HG02840 (cell line): ENCODE data around the gene LEKR1.
"Not testable (repeated sequence)": the region's sequence is repeated elsewhere in the genome, so short reads cannot be mapped to it uniquely, and the experiment has no call there.

Source experiments
- ATAC-seq: cut with Tn5 transposase; IDR thresholded peaks from one replicate; pipeline ENCODE4 v1.9.1; 2021; ENCODE audit warnings: mild to moderate bottlenecking, moderate library complexity, moderate number of reproducible peaks; ENCODE audit not compliant: unreplicated experiment, low FRiP score

The LEKR1 gene

GRCh38 chr3:156897851-156898250 is 71.7 kb downstream of the LEKR1 start:
- ATAC-seq, result not testable (repeated sequence)

DNA sequence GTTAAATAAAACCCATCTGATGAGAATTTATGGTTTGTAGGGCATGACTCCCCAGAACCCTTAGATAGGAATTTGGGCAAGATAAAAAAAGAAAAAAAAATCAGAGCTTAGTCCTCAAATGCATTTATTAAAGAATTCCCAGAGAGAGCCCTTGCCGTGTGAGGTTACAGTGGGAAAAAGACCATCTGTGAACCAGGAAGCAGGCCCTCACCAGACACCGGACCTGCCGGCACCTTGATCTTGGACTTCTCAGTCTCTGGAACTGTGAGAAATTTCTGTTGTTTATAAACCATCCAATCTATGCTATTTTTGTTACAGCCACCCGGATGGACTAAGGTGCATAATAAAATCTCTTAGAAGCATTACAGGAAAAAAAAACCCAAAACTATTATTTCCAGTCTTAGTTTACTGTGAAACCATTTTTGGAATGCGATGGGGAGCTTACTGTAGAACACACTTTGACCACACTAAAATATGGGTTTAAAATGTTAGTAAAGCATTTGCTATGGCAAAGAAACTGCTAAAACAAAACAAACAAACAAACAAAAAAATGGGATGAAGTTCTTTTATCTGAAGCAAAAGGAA is 72.2 kb downstream of the LEKR1 start:
- no peak for ATAC-seq

DNA sequence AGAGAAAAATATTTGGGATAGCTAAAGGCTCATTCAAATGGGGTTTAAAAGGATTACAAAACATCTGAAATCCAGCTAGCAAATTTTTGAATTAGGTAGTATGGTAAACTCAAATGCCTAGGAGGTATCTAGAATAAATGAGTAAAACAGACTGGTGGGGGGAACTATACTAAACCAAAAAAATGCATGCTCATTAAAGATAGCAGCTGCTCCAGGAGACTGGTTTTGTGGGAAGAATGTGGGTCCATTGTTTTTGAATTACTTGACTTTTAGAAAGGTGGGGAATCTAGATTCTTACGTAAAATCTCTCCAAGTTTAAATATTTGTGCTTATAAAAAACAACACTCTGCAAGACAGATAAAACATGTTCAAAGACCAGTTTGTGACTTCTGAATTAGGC is 73.8 kb downstream of the LEKR1 start:
- no peak for ATAC-seq

DNA sequence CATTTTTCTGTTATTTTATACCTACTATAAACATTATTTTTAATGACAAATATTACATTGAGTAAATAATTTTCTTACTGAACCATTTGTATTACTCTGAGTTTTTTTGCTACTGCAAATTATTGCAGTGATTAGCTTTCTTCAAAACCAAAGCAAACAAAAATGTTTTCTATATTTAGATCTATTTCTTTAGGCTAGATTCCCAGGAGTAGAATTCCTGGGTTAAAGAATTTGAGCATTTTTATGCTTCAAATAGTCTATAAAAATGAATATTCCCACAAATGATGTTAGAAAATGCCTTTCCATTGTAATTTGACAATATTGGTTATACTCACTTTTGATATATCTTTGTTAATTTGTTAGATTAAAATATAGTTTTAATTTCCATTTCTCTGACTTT is 76.8 kb downstream of the LEKR1 start:
- no peak for ATAC-seq

- ATAC-seq, result no peak
These were observed 80.1 kb downstream of the LEKR1 start for GRCh38 chr3:156906275-156906674.

GRCh38 chr3:156908398-156908797 is 82.2 kb downstream of the LEKR1 start:
- ATAC-seq, result no peak

- no peak for ATAC-seq
These were observed 83.9 kb downstream of the LEKR1 start for GRCh38 chr3:156910022-156910421.

DNA sequence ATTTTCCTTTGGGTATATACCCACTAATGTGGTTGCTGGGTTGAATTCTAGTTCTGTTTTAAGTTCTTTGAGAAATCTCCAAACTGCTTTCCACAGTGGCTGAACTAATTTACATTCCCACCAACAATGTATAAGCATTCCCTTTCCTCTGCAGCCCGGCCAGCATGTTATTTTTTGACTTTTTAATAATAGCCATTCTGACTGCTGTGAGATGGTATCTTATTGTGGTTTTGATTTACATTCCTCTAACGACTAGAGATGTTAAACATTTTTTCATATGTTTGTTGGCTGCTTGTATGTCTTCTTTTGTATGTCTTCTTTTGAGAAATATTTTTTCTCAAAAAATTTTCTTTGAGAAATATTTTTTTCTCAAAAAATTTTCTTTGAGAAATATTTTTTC is 84.7 kb downstream of the LEKR1 start:
- ATAC-seq, result not testable (repeated sequence)

- ATAC-seq, result not testable (repeated sequence)
These were observed 88.1 kb downstream of the LEKR1 start for GRCh38 chr3:156914300-156914699.

- ATAC-seq, result no peak
These were observed 89.2 kb downstream of the LEKR1 start for GRCh38 chr3:156915372-156915771.

GRCh38 chr3:156918746-156919145 is 92.6 kb downstream of the LEKR1 start:
- ATAC-seq, result no peak

- ATAC-seq, result no peak
These were observed 93.7 kb downstream of the LEKR1 start for GRCh38 chr3:156919818-156920217.

DNA sequence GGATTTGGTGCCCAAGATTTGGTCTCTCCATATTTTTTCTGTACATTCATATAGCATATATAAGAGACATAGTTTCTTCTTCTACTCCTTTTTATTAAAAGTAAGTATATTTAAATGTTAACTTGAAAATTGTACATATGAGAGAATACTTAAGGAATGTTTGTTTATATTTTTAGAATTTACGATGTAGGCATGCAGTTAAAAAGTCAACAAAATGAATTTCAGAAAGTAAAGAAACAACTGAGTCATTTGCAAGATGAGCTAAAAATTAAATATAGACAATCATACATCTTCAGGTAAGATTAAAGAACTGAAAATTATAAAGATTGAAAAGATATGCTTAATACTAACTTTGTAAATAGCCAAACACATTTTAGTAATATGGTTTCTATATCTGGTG is 94.2 kb downstream of the LEKR1 start:
- ATAC-seq, result no peak

DNA sequence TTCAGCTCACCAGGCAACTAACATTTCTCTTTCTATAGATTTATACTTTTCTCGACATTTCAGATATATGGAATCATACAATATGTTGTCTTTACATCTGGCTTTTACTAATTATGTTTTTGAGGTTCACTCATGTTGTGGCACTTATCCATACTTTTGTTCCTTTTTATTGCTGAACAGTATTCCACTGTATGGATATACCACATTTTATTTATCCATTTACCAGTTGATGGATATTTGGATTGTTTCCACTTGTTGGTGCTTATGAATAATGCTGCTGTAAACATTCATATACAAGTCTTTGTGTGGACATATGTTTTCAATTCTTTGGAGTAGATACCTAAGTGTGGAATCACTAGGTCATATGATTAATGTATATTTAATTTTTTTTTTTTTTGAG is 97.2 kb downstream of the LEKR1 start:
- ATAC-seq, result no peak

DNA sequence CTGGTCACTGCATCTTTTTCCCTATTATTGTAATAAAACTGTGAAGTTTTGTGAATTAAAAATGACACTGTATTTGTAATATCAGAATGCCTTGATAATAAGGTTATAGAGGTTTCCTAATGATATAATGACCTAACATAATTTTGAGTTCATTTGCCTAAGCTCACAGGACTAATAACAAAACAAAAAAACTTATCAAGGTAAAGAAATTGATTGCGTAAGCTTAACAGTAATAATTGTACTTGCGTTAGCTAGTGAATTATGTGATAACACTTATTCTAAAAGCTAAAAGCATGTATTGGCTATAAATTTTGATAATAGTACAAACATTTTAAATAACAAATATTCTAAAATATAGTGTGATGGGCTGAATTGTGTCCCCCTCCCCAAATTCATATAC is 112.6 kb downstream of the LEKR1 start:
- ATAC-seq, result no peak

GRCh38 chr3:156939315-156939714 is 113.2 kb downstream of the LEKR1 start:
- no peak for ATAC-seq

DNA sequence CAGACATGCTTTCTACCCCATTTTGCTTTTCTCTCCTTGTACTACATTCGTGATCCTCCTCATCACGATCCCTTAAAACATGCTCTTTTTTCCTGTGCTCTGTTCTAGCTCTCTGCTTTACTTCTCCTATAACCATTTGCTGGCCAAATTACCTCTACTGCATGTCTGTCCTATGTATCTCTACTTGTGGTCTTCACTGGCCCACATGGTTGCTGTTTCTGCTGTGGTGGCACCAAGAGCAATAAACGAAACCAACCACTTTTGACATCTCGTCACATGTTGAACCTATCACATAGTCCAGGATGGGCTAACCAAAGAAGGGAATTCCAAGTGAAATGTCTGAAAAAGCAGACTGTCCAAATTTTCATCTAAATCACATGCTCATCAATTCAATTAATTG is 115.2 kb downstream of the LEKR1 start:
- no peak for ATAC-seq

GRCh38 chr3:156948402-156949210 is 122.5 kb downstream of the LEKR1 start:
- ATAC-seq, result no peak

DNA sequence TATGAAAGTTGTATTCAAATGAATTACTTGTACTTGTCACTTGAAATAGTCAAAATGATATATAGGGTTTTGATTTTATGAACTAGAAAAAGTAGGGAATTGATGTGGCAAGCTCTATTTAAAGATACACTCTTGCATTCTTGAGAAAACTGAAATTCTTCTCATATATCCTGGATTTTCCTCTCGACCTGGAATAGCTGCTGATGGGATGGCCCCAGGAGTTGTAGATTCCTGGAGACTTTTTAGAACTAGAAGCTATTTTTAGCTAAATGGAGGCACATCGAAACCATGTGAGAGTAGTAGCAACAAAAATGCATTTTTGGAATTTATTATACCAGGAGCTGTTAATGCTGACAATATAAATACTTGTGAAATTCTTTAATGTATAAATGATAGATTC is 125.9 kb downstream of the LEKR1 start:
- no peak for ATAC-seq

DNA sequence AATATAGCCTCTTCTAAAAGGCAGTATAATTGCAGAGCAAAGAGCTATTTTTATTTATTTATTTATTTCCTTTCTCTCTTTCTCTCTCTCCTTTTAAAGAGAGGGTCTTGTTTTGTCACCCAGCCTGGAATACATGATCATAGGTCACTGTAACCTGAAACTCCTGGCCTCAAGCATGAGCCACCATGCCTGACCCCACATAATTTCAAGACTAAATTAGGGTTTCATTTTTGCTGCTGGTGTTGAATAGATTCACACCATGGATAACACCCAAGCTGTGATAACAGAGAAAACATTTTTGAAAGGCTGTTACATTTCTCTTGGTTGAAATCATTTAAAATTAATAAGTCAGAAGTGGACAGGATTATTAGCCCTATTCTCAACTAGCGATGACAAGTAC is 131.6 kb downstream of the LEKR1 start:
- ATAC-seq, result peak; percentile 92

DNA sequence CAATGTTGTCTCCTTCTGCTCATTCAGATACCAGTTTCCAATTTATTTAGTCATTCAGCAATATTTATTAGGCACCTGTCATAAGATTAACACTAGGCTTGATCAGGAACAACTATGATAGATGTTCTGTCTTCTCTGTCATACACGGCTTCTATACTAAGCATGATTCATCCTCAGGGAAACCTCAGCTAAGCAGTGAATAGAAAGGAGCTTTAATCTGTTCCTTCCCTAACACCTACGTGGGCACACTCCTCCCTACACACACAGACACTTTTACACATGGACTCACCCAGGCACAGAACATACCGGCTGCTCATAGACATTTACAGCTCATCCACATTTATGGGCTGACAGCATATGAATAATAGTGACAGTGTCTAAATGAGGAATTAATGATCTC is 136.9 kb downstream of the LEKR1 start:
- ATAC-seq, result no peak

GRCh38 chr3:156964577-156964976 is 138.4 kb downstream of the LEKR1 start:
- no peak for ATAC-seq
